NCI-H446 treated with DMSO at 0.1 percent for 48 hours (cell line): ENCODE data around the gene NCOR1.
"Not testable (repeated sequence)": the region's sequence is repeated elsewhere in the genome, so short reads cannot be mapped to it uniquely, and the experiment has no call there.

Source experiments
- DNase-seq: peaks from one replicate; lab custom pipeline; 2025; lab: John Stamatoyannopoulos, UW

NCOR1 gene

GRCh38 chr17:16086957-16087356 lies 128.4 kb downstream of the NCOR1 start:
- DNase-seq, result no peak

- no peak for DNase-seq
Measured at GRCh38 chr17:16085066-16085699, 130.2 kb downstream of the NCOR1 start.

- no peak for DNase-seq
Measured at GRCh38 chr17:16083223-16083622, 132.1 kb downstream of the NCOR1 start.

DNA sequence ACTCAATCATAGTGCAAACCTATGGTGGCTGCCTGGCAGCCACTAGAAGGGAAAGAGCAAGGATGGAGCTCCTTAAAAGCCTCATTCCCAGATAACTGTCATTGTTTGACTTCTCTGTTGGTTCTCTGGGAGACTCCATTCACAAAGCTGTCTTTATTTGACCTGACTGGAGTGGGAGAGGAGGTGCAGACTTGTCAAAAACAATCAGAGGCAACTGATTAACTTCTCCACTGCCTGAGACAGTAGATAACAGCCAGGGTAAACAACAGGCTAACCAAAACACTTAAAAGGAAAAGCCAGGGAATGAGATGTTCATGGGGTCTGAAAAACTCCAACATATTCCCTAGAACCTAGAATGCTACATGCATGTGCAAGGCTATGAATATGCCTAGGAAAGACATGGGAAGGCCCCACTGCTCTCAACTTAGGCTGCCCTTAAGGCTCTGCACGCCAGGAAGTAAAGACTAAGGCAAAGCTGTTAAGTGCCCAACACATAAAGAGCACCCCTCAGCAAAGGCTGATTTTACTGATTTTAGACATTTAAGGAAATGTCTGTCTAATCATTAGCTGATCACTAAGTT lies 133.7 kb downstream of the NCOR1 start:
- DNase-seq, result no peak

DNA sequence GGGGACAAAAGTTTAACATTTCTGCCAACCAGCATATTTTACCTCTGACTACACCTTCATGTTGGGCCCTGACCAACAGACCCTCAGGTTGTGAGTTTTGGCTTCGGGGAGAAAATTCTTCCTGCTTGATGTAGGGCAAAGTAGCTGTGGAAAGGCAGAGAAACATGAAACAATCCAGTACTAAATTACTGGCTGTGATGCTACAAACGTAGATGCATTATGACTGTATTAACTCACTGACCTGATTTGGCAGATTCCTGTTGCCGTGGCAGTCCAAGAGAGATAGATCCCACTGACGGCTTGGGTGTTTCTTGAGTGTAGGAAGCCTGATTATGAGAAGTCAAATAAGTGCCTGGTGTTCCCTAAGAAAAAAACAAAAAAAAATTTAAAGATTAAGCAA lies 135.0 kb downstream of the NCOR1 start:
- no peak for DNase-seq

- DNase-seq, result no peak
Measured at GRCh38 chr17:16075949-16076348, 139.4 kb downstream of the NCOR1 start.

DNA sequence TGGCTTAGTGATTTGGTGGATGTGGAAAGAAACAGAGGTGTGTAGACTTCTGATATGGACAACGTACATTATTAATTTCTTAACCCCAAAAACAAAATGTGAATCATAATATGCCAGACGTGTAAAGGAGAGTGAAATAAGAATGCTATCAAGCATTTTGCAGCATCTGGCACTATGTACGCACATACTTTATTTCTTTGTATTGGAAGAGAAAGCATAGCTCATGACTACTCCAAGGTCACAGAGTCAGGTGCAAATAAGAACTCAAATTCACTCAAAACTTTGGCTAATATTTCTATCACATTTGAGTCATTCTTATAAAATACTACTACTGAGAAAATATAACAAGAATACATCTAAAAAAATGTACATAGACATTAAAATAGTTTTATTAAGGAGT lies 140.9 kb downstream of the NCOR1 start:
- DNase-seq, result no peak

DNA sequence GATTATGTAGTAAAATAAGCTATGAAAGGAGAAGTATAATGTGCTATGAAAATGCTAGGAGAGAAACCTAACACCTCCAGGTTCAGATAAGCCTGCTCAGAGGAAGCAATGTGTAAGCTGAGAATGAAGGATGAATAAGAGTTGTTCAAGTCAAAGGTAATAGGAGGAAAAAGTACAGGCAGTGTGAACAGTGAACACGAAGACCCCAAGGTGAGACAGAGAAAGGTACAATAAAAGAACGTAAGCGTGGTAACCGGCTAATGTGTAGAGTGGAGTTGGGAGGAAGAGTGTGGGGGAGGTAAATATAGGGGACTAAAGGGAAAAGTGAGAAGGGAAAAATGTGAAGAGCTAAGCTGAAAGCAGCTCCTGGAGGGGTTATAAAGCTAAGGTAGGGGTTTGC lies 141.5 kb downstream of the NCOR1 start:
- no peak for DNase-seq

DNA sequence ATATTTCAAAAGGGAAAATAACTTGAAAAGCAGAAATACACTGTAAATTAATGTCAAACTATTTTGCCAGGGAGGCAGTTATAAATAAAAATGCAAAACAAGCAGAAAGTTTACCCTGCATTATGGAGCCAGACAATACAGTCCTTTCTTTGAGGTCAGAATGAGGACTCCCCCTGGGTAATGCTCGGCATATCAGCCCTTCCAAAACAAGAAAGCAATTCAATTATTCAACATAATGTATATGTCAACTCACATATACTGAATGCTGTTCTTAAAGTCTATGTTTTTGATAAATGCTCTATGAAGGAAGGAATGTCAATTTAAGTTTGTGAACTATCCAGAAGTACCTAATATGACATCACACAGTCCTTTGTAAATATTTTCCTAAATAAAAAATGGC lies 143.3 kb downstream of the NCOR1 start:
- no peak for DNase-seq

- DNase-seq, result no peak
Measured at GRCh38 chr17:16068323-16068722, 147.0 kb downstream of the NCOR1 start.

DNA sequence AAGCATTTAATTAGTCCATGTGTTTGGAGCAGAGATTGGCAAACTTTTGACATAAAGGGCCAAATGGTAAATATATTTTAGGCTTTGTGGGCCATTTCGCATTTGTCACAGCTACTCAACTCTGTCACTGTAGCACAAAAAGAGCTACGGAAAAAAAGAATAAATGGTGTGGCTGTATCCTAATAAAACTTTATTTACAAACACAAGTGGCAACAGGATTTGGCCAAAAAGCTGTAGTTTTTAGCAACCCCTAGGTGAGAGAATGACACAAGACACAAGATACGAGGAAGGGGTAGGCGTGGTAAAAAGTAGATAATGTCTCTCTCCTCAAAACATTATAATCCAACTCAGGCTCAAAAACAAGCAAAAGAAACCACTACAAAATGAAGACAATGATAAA lies 149.2 kb downstream of the NCOR1 start:
- DNase-seq, result no peak

- no peak for DNase-seq
Measured at GRCh38 chr17:16061631-16062030, 153.7 kb downstream of the NCOR1 start.

- DNase-seq, result not testable (repeated sequence)
Measured at GRCh38 chr17:16055139-16055538, 160.2 kb downstream of the NCOR1 start.

DNA sequence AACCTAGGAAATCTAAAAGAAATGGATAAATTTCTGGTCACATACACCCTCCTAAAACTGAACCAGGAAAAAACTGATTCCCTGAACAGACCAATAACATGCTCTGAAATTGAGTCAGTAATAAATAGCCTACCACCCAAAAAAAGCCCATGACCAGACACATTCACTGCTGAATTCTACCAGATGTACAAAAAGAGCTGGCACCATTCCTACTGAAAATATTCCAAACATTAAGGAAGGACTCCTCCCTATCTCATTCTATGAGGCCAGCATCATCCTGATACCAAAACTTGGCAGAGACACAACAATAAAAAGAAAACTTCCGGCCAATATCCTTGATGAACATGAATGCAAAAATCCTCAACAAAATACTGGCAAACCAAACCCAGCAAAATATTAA lies 162.8 kb downstream of the NCOR1 start:
- DNase-seq, result no peak

DNA sequence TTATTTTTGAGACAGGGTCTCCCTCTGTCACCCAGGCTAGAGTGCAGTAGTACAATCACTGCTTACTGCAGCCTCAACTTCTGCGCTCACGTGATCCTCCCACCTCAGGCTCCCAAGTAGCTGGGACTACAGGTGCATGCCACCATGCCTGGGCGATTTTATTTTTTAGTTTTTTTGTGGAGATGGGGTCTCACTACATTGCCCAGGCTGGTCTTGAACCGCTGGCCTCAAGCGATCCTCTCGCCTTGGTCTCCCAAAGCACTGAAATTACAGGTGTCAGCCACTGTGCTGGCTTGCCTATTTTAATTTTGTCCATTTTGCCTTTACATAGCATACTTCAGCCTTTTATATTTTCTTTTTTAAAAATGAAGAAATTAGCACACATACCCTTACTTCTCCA lies 164.5 kb downstream of the NCOR1 start:
- no peak for DNase-seq

DNA sequence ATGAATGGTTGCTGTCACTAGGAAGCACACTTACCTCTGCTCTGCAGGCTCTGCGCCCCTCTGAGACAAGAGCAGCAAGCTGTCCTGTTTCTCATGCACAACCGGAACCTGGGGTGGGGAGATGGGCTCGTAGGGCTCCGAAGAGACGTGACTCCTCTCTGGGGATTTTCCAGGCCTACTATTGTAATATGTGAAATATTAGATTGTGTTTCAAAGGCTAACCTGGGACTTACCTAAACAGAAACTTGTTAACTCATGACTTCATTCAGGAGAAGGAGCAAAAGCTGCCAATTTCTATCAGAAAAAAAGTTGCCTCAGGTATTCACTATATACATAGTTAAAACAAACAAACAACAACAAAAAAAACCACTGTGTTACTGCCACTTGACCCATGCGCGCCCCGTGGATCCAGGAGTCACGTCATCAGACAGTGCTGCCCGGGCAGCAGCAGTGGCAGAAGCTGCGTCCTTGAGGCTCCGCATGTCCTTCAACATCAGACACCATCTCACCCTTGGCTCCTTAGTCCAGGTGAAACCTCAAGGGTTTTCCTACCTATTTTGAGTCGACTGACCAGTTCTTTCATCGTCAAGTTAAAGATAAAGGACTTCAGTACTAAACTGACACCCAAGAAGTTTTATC lies 166.4 kb downstream of the NCOR1 start:
- DNase-seq, result no peak

DNA sequence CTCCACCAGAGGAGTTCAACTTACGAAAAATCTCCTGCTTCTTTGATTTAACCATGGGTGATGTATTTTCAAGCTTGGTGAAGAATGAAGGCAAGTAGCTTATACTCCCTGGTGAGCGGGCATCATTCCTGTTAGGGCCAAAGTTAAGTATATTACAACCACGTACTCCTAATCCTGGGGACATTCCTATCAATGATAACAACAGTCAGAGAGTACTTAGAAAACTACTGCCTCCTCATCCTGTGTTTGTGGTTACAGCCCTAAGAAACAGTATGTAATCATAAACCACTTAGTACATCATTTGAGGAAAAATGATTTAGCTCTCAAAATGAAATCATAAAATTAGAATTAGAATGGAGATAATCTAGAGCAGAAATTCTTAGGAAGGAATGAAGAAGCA lies 168.4 kb downstream of the NCOR1 start:
- DNase-seq, result no peak

DNA sequence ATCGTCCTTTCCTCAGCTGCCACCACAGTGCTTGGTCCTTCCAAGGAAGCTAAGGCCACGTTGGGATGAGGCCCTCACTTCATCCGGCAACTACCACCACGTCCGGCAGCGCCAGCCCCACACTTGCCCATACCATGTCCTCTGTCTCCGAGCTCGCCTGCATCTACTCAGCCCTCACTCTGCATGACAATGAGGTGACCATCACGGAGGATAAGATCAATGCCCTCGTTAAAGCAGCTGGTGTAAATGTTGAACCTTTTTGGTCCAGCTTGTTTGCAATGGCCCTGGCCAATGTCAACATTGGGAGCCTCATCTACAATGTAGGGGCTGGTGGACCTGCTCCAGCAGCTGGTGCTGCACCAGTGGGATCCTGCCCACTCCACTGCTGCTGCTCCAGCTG lies 170.8 kb downstream of the NCOR1 start:
- no peak for DNase-seq

DNA sequence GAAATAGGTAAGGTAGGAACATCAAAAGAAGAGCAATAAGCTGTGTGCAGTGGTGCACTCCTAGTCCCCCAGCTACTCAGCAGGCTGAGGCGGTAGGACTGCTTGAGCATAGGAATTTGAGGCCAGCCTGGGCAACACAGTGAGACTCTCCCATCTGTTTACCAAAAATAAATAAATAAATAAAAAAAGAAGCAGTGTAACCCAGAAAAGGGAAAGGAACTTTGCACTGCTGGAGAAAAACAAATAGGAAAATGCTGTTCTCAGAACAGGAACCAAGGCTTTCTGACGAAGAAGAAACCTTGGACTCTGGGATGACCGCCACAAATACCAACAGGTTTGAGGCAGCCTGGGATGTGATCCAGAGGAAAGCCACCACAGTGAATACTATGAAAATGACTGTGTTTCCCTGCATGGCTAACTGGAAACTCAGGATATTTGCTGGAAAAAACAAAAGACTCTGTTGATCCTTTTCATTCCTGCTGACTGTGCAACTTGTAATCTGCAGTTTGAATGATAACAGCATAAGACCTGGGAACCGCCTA lies 174.6 kb downstream of the NCOR1 start:
- DNase-seq, result no peak

GRCh38 chr17:16037636-16038035 lies 177.7 kb downstream of the NCOR1 start:
- DNase-seq, result no peak

- DNase-seq, result no peak
Measured at GRCh38 chr17:16036261-16036660, 179.1 kb downstream of the NCOR1 start.

DNA sequence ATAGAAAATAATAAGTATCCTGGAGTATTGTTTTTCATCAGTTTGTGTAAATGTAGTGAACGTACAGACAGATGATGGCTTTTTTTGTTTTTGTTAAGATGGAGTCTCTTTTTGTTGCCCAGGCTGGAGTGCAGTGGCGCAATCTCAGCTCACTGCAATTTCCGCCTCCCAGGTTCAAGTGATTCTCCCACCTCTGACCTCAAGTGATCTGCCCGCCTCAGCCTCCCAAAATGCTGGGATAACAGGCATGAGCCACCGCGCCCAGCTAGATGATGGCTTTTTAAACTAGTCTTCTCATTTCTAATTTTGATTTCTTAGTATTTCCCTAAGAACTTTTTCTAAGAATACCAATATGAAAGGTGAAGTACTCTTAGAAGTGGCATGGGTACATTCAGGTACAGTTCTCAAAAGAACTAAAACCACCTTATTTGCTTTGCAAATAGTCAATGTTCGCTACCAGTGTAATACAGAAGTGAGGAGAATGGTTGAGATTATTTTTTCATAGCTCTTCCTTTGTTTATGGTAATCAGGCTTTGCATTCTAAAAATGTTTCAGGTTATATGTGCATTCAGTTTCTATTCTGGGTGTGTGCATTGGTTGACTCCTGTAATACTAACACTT lies 181.5 kb downstream of the NCOR1 start:
- DNase-seq, result no peak
